Fibroblast of peridontal ligament (primary cell): Measurements from ENCODE around the gene MKS1.

Experiments used
- DNase-seq: peaks from one replicate; pipeline ENCODE4 v3.0.0-alpha.2; 2010; ENCODE audit errors: extremely low read depth

MKS1 gene

GRCh38 chr17:58166682-58167081 is 52.4 kb downstream of the MKS1 start, which contains the start of gene OR4D2:
TSS of gene OR4D2 (plus strand) at chr17:58166982. CDS start at chr17:58169656, 2,674 bp downstream.
- DNase-seq: no peak

DNA sequence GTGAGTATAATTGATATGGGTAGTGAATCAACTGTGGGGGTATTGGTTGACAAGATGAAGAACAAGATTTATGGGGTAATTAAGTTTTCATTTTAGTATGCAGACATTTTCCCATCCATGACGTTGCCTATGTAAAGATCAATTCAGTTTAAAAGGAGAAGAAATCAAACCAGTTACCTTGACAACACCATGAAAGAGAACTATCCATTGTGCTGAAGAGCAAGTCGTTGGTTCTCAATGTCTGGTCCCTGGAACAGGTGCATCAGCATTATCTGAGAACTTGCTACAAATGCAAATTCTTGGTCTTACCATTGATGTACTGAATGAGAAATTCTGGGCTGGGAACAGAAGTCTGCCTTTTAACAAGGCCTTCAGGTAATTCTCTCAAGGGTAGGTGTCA is 53.1 kb downstream of the MKS1 start:
- no peak for DNase-seq

- no peak for DNase-seq
These were observed 57.5 kb downstream of the MKS1 start for GRCh38 chr17:58161566-58161965.

DNA sequence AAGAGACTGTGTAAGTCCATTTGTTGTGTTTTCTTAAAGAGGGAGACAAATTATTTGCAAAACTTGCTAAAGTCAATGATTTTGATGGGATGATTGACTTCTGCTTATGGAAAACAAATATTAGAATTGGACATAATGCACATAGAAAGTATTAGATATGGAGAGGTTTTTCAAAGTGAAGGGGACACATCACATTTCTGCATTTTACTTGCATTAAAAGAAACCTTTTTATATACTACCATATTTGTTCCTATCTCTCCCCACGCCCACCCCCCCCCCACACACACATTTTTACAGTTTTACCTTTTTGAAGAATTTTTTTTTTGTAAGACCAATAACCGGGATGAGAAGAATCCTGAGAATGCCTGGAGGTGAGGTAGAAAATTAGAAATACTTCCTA is 60.9 kb downstream of the MKS1 start:
- DNase-seq: no peak

GRCh38 chr17:58156839-58157803 is 61.9 kb downstream of the MKS1 start:
- DNase-seq: no peak
